GM10248 (cell line): Measurements from ENCODE around the gene RUNX2.
A peak's percentile ranks its signal among the peaks of the same experiment; 100 is the strongest.

ENCODE experiments used
- CTCF ChIA-PET: fragments of 300-600 bp; sonication (Branson Sonifier 250); formaldehyde crosslinking; extraction: SDS; loops from one replicate; lab custom pipeline; 2021; ENCODE audit warnings: antibody characterized with exemption; lab: Yijun Ruan, JAX
- POLR2A ChIA-PET: fragments of 350-650 bp; sonication (Branson Sonifier 250); formaldehyde crosslinking; extraction: SDS; loops from one replicate; lab custom pipeline; 2020; ENCODE audit warnings: antibody characterized with exemption; lab: Yijun Ruan, JAX
- DNase-seq: peaks from one replicate; pipeline ENCODE4 v3.0.0; 2012; ENCODE audit errors: extremely low spot score
- CTCF ChIP-seq: IDR thresholded peaks from 2 replicates; pipeline ENCODE4 v1.5.1; 2012; ENCODE audit warnings: mild to moderate bottlenecking, low read depth; ENCODE audit errors: extremely low read depth, missing control alignments, control extremely low read depth

RUNX2 gene

GRCh38 chr6:45377043-45377553 lies 49.0 kb downstream of the RUNX2 start:
- CTCF ChIA-PET: interaction anchor here (1.4 to 1.9 kb wide), 5 partner anchors 10 to 721 kb away, joined by 3 to 8 read pairs (median 5); no protein-coding TSS in a partner anchor
- POLR2A ChIA-PET: no interaction called here
- DNase-seq: peak; percentile 8
- no peak for TF ChIP-seq CTCF

GRCh38 chr6:45377554-45378333 lies 49.6 kb downstream of the RUNX2 start, which contains the start of gene SUPT3H:
SUPT3H (minus strand) TSS chr6:45377934.
- peak; percentile 17 for TF ChIP-seq CTCF
- ChIA-PET POLR2A (interaction anchor here (0.7 to 0.8 kb wide), 2 partner anchors 545 to 990 kb away, joined by 3 to 4 read pairs; partner anchors contain the start of gene CDC5L), CTCF (interaction anchor here (0.8 to 1.9 kb wide), 10 partner anchors 10 to 902 kb away, joined by 3 to 8 read pairs (median 4); no protein-coding TSS in a partner anchor)
- peak; percentile 91 for DNase-seq

- TF ChIP-seq CTCF: no peak
- ChIA-PET CTCF (interaction anchor here (0.8 to 1.9 kb wide), 9 partner anchors 10 to 903 kb away, joined by 3 to 8 read pairs (median 4); no protein-coding TSS in a partner anchor), POLR2A (interaction anchor here (0.7 to 0.8 kb wide), 2 partner anchors 544 to 991 kb away, joined by 3 to 4 read pairs; partner anchors contain the start of gene CDC5L)
- peak; percentile 16 for DNase-seq
Measured at GRCh38 chr6:45378334-45378926, 50.3 kb downstream of the RUNX2 start.

DNA sequence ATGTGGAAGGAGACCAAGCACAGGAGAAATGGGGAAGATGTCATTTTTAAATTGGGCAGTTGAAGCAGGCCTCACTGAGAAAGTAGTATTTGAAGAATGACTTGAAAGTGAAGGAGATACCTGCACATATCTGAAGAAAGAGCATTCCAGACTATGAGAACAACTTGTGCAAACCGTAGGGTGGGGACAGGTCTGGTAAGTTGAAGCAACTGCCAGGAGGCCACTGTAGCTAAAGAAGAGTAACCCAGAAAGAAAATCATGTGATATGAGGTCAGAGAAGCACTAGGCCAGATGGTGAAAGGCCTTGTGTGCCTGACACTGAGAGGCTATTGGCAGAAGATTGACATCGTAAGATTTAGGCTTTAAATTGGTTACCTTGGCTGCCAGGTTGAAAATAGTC lies 54.3 kb downstream of the RUNX2 start:
- TF ChIP-seq CTCF: no peak
- ChIA-PET CTCF (interaction anchor here (0.7 to 1.7 kb wide), 2 partner anchors 16 kb away, joined by 3 to 6 read pairs; no protein-coding TSS in a partner anchor), POLR2A (no interaction called here)
- no peak for DNase-seq

GRCh38 chr6:45386501-45386900 lies 58.4 kb downstream of the RUNX2 start:
- no peak for TF ChIP-seq CTCF
- DNase-seq: no peak
- ChIA-PET CTCF (interaction anchor here (2.5 kb wide), 1 partner anchor 9 kb away, joined by 7 read pairs; no protein-coding TSS in a partner anchor), POLR2A (no interaction called here)

DNA sequence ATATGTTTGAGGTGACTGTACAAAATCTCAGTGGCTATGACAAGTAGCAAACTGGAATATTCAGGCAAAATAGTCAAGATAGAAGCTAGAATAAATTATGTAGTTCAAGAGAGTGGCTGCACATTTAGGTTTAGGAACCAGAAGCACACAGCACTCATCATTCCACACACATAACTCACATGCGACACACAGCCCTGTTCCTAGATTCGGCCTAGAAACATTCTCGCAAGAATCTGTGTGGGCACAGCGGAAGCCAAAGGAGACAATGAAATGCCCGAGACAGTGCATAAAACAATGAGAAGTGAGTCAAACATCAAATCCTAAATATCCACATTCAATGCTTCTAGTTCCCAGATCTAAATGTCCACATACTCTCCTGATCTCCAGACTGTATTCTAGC lies 59.1 kb downstream of the RUNX2 start:
- ChIA-PET CTCF (interaction anchor here (1.1 to 2.5 kb wide), 2 partner anchors 8 to 11 kb away, joined by 3 to 7 read pairs; no protein-coding TSS in a partner anchor), POLR2A (no interaction called here)
- TF ChIP-seq CTCF: no peak
- DNase-seq: no peak
